NCI-H510A treated with DMSO at 0.1 percent for 48 hours (cell line): ENCODE results near the gene ST13.
A peak's percentile ranks its signal among the peaks of the same experiment; 100 is the strongest.
"Not testable (repeated sequence)": the region's sequence is repeated elsewhere in the genome, so short reads cannot be mapped to it uniquely, and the experiment has no call there.

Experiments
- DNase-seq: peaks from one replicate; lab custom pipeline; 2025; lab: John Stamatoyannopoulos, UW

ST13 gene

GRCh38 chr22:40838486-40838885 lies 18.0 kb downstream of the ST13 start:
- no peak for DNase-seq

GRCh38 chr22:40834619-40835018 lies 21.8 kb downstream of the ST13 start:
- no peak for DNase-seq

DNA sequence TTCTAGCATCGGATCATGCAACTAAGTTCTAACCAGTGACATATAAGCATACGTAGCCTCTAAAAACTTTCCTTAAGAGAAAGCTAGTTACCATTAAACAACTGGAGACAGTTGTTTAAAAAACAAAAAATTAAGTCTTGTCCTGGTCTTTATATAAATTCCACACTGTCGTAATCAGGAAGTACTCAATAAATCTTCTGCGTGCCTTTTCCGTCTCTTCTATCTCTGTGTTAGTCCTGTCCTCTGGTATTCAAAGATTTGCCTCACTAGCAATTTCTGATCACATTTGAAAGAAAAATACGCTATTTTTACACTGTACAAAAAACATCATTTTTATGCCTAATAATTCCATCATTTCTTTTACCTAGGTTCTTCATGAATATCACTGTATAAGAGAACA lies 27.3 kb downstream of the ST13 start:
- no peak for DNase-seq

- no peak for DNase-seq
Measured at GRCh38 chr22:40826984-40827741, 29.3 kb downstream of the ST13 start.

DNA sequence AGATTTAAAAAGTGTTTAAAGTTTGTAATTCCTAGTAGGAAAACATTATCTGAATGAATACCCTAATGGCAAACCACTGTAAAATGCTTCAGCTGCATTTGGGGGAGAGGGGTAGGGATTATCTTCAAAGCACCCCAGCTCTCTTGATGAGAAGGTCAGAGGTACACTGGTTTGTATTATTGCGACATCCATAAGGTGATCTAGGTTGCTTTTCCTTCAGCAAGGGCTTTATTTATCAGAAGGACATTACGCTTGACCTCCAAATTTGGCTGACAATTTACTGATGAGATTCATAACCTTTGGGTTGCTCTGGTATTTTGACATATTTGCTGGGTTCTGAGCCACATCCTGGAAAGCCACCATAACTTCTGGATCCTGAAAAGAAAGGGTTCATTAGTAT lies 30.1 kb downstream of the ST13 start:
- DNase-seq, result not testable (repeated sequence)

DNA sequence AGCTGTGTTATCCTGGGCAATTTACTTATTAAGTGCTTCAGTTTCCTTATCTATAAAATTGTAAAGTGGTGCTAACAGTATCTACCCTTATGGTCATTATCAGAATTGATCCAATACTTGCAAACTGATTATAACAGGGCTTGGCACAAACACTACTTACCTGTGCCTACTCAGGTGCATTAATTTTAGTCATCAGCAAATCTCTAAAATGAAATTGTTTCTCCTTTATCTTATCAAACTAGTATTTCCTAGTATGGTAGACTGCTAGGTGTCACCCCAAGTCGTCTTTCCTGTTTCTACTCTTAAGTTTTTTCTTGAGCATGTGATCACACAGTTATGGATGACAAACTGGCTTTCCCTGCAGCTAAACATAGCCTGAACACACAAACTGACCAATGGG lies 33.0 kb downstream of the ST13 start:
- DNase-seq, result no peak

DNA sequence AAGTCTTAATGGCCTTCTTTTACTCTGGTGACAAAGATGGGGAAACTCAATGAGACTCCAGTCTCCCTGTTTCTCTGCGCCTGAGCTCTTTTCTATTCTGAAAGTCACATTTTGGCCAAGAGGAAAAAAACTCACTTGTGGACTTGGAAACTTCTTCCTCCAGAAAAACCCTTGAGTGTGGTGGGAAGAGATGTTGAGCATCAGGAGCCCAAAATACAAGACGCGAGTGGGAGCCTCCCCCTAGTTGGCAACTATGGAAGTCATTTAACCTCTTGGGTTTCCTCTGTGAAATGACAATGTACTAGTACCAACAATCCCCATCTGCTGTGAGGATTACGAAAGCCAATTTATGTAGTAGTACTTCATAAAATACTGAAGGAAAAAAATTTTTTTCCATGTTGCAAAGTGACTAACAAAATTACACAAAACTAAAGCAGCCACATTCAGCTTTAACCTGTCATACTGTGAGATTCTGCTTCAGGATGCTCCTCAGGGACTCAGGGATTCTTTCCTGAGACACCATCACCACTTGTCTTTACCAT lies 36.8 kb downstream of the ST13 start:
- no peak for DNase-seq

GRCh38 chr22:40818747-40819598 lies 37.5 kb downstream of the ST13 start, which contains the start of gene SLC25A17:
Gene SLC25A17, minus strand, starts transcription at chr22:40819346. Its CDS starts 98 bp downstream, at chr22:40819248.
- peak; percentile 74 for DNase-seq

DNA sequence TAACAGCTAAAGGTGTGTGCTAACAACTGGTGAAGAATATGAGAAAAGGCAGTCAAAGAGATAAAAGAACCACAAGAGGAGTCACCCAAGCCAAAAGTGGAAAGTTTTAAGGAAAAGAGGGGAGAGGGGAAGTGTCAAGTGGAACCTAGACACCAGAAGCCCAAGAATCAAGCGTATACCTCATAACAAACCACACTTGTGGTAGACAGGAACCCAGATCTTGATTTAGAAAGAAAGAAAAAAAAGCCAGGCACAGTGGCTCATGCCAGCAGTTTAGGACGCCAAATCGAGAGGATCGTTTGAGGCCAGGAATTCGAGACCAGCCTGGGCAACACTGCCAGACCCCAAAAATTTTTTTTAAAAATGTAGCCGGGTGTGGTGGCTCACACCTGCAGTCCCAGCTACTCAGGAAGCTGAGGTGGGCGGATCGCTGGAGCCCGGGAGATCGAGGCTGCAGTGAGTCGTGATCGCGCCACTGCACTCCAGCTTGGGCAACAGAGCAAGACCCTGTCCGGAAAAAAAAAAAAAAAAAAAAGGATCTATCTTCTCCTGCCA lies 38.2 kb downstream of the ST13 start:
- DNase-seq, result no peak

DNA sequence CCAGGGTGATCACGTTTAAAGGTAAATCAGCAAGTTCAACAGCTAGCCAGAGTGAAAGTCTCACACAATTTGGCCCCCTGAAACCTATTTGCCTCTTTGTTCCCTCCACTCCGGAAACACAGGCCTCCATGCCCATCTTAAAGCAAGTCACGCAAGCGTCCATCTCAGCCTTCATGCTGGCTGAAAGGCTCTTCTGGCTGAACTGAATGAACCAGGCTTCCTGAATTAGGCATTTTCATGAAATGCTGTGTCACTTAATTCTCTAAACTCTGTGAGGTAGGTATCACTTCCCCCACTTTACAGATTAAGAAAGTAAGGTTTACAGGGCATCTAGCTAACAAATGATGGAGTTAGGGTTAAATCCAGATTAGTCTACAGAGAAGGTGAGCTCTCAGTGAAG lies 38.7 kb downstream of the ST13 start:
- DNase-seq, result no peak

GRCh38 chr22:40813912-40814315 lies 42.5 kb downstream of the ST13 start:
- no peak for DNase-seq

GRCh38 chr22:40808018-40808841 lies 48.2 kb downstream of the ST13 start:
- no peak for DNase-seq

DNA sequence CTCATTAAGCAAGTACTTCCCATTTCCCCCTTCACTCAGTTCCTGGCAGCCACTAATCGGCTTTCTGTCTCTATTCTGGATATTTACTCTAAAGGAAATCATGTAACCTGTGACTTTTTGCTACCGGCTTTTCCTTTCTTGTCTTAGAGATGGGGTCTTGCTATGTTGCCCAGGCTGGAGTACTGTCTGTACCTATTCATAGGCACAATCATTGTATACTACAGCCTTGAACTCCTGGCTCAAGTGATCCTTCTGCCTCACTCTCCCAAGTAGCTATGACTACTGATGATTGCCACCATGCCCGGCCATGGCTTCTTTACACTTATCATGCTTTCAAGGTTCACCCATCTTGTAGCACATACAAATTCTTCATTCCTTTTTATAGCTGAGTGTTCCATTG lies 49.7 kb downstream of the ST13 start:
- no peak for DNase-seq

DNA sequence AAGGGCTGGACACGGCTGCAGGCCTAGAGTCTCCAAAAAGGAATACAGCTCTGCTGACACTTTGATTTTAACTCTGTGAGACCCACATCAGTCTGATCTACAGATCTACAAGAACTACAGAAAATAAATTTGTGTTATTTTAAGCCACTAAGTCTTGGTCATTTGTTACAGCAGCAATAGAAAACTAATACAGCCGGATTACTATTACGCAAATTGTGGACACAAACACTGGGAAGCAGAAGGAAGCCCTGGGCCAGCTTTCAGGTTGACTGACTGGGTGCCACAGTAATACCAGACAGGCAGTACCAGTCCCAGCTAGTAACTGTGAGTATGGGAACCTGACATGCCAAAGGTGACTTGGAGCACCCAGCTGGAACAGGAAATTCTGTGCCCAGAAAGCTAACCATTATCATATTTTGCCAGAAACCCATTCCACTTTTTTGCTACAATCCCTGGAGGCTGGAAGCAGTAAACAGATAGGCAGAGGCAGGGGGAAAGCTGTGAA lies 50.7 kb downstream of the ST13 start:
- no peak for DNase-seq

GRCh38 chr22:40805239-40805638 lies 51.2 kb downstream of the ST13 start:
- no peak for DNase-seq

GRCh38 chr22:40803321-40803720 lies 53.1 kb downstream of the ST13 start:
- DNase-seq, result no peak

DNA sequence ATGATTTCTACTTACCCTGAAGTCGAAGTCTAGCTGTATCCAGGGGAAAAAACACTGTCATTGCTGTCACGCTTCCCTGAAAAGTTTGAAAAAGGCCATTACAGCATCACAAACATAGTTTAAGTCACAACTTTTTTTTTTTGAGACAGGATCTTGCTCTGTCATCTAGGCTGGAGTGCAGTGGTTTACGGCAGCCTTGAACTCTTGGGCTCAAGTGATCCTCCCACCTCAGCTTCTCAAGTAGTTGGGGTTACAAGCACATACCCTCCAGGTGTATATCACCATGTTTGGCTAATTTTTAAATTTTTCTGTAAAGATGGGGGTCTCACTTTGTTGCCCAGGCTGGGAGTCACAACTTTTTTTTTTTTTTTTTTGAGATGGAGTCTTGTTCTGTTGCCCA lies 57.4 kb downstream of the ST13 start:
- DNase-seq, result no peak

DNA sequence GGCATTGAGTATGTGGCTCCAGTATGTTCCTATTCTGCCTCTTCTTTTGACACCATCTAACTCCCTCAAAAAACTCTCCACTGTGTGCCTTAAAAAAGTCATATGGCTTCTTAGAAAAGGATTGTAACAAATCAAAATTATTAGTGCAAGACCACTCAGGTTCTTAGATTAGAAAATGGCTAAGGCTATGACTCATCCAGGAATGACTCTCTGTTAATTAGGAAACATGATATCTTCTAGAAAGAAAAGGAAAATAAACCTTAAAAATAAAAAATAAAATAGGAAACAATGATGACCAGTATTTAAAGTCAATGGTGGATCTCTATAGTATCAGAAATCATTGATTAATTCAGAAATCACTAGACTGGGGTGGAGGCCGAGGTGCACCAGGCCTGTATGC lies 59.0 kb downstream of the ST13 start:
- DNase-seq, result no peak

- DNase-seq, result no peak
Measured at GRCh38 chr22:40792451-40792850, 64.0 kb downstream of the ST13 start.

- DNase-seq, result no peak
Measured at GRCh38 chr22:40791241-40791640, 65.2 kb downstream of the ST13 start.

GRCh38 chr22:40789131-40789530 lies 67.3 kb downstream of the ST13 start:
- no peak for DNase-seq

- no peak for DNase-seq
Measured at GRCh38 chr22:40782521-40782920, 73.9 kb downstream of the ST13 start.
